ENCODE results near the gene TOX2.
A peak's percentile ranks its signal among the peaks of the same experiment; 100 is the strongest.

The TOX2 gene

DNA sequence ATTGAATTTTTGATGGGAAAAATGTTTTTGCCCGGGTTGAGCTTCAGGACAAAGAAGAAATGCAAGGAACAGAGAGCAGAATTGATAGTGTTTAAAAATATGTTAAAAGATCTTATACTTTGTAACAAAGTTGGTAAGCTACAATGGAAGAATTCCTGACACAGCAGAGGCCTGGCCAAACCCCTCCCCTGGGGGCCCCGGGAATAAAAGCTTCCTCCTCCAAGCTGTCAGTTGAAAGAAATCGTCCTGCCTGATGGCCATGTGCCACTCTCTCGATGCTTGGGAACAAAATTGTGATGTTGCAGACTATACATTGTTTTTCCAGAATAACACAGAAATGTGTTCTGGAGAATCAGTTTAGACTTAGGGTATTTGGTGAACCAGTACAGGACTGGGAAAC, 14.2 kb upstream of the TOX2 start:
- H3K4me3 ChIP-seq (ENCODE audit: low read depth in 1 of 5, low read length in 5 of 5), result no peak overlapping the region
- H3K4me1 ChIP-seq (ENCODE audit: control insufficient read depth in 5 of 5, insufficient read depth in 5 of 5, low read length in 5 of 5), result peaks cover 4 to 16% (median 15%) of the 10 kb centered on the region in 5 donors
- peak overlapping the region; percentile 63 for H3K27ac ChIP-seq (ENCODE audit: low read depth, low read length)
- H3K9me3 ChIP-seq (ENCODE audit: control insufficient read depth in 5 of 5, low read length in 5 of 5), result peaks cover 0 to 9% (median 8%) of the 10 kb centered on the region in 5 donors
- H3K27me3 ChIP-seq (ENCODE audit: control insufficient read depth in 5 of 5, insufficient read depth in 4 of 5, low read length in 5 of 5), result no peaks in the 10 kb centered on the region
- H3K9ac ChIP-seq (ENCODE audit: low read length in 5 of 5), result no peak overlapping the region
- no peaks in the 10 kb centered on the region for H3K36me3 ChIP-seq (ENCODE audit: control insufficient read depth in 5 of 5, insufficient read depth in 5 of 5, low read length in 5 of 5)

DNA sequence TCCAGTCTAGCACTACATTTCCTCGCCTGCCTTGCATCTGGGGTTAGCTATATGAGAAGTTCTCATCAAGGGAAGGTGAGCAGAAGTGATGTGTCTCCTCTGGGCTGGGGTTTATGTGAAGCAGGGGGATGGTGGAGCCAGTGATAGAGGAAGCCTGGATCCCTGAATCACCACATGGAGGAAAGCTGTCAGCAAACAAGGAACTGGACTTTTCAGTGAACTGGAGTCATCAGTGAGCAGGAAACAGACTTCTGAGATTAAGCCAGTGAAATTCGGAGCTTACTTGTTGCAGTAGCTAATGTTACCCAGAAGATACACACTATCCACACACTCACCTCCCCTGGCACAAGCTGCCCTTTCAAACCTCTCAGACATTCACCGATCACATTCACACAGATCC, 13.4 kb upstream of the TOX2 start:
- Histone ChIP-seq H3K36me3 (ENCODE audit: control insufficient read depth in 5 of 5, insufficient read depth in 5 of 5, low read length in 5 of 5) (no peaks in the 10 kb centered on the region), H3K9me3 (ENCODE audit: control insufficient read depth in 5 of 5, low read length in 5 of 5) (peaks cover 0 to 9% (median 8%) of the 10 kb centered on the region in 5 donors), H3K4me3 (ENCODE audit: low read depth in 1 of 5, low read length in 5 of 5) (no peak overlapping the region), H3K27me3 (ENCODE audit: control insufficient read depth in 5 of 5, insufficient read depth in 4 of 5, low read length in 5 of 5) (no peaks in the 10 kb centered on the region), H3K9ac (ENCODE audit: low read length in 5 of 5) (no peak overlapping the region), H3K4me1 (ENCODE audit: control insufficient read depth in 5 of 5, insufficient read depth in 5 of 5, low read length in 5 of 5) (peaks cover 4 to 16% (median 15%) of the 10 kb centered on the region in 5 donors), H3K27ac (ENCODE audit: low read depth, low read length) (no peak overlapping the region)

DNA sequence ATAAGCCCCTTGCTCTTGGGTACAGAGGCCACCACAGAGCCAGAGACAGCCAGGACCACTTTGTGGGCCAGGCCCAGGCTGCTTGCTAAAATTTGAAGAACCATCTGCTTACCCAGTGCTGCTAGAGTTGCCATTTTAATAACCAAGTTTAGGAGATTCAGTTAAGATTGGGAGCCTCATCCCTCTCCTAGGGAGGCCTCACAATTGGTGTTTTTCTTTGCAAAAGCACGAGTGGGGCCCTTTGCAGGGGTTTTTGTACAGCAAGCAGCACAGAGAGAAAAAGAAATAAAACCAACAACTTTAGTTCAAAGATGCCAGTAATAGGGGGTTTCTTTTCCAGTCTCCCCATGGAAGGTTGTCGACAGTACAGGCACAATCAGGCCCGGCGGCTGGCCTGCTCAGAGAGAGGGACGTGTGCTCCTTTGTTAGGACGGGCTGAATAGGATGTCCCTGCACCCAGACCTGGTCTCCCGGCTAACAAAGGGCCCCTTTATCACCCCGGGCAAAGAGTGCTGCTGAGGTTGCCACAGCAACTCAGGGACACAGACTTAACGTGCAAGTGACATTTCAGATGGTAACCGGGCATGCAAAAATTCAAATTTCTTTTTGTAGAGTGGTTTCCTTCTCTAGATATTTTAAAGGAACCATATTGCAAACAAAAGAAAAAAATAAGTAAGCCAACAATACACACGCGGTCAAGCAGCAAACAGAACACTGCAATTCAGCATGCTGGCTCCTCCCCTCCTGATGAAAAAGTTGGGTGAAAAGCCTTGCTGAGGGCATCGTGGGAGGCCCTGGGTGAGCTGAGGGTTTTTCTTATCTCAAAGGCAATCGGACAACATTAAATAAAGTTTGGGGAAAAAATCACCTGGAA, 10.5 kb upstream of the TOX2 start:
- Histone ChIP-seq H3K27me3 (ENCODE audit: control insufficient read depth in 5 of 5, insufficient read depth in 4 of 5, low read length in 5 of 5) (no peaks in the 10 kb centered on the region), H3K9me3 (ENCODE audit: control insufficient read depth in 5 of 5, low read length in 5 of 5) (peaks cover 0 to 22% (median 14%) of the 10 kb centered on the region in 5 donors), H3K27ac (ENCODE audit: low read depth, low read length) (no peak overlapping the region), H3K4me3 (ENCODE audit: low read depth in 1 of 5, low read length in 5 of 5) (no peak overlapping the region), H3K9ac (ENCODE audit: low read length in 5 of 5) (no peak overlapping the region), H3K36me3 (ENCODE audit: control insufficient read depth in 5 of 5, insufficient read depth in 5 of 5, low read length in 5 of 5) (no peaks in the 10 kb centered on the region), H3K4me1 (ENCODE audit: control insufficient read depth in 5 of 5, insufficient read depth in 5 of 5, low read length in 5 of 5) (peaks cover 4 to 16% (median 14%) of the 10 kb centered on the region in 5 donors)

DNA sequence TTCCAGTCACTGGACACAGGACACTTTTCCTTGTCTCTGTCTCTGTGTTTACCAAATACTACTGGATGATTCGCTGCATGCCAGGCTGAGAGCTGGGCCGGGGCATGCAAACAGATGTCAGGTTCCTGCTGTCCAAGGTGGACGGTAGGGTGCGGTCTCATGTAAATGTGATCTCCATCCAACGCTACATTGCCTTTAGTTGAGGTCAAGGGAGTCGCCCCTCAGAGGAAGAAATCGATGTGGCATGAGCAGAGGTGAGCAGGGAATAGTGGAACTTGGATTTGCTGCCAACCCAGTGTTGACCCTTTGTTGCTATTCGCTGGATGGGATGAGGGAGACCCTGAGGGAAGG, 9.8 kb upstream of the TOX2 start:
- no peak overlapping the region for H3K27ac ChIP-seq (ENCODE audit: low read depth, low read length)
- H3K9ac ChIP-seq (ENCODE audit: low read length in 5 of 5), result no peak overlapping the region
- H3K4me1 ChIP-seq (ENCODE audit: control insufficient read depth in 5 of 5, insufficient read depth in 5 of 5, low read length in 5 of 5), result peaks cover 3 to 10% (median 8%) of the 10 kb centered on the region in 5 donors
- no peaks in the 10 kb centered on the region for H3K27me3 ChIP-seq (ENCODE audit: control insufficient read depth in 5 of 5, insufficient read depth in 4 of 5, low read length in 5 of 5)
- peaks cover 0 to 22% (median 14%) of the 10 kb centered on the region in 5 donors for H3K9me3 ChIP-seq (ENCODE audit: control insufficient read depth in 5 of 5, low read length in 5 of 5)
- H3K36me3 ChIP-seq (ENCODE audit: control insufficient read depth in 5 of 5, insufficient read depth in 5 of 5, low read length in 5 of 5), result no peaks in the 10 kb centered on the region
- H3K4me3 ChIP-seq (ENCODE audit: low read depth in 1 of 5, low read length in 5 of 5), result no peak overlapping the region

DNA sequence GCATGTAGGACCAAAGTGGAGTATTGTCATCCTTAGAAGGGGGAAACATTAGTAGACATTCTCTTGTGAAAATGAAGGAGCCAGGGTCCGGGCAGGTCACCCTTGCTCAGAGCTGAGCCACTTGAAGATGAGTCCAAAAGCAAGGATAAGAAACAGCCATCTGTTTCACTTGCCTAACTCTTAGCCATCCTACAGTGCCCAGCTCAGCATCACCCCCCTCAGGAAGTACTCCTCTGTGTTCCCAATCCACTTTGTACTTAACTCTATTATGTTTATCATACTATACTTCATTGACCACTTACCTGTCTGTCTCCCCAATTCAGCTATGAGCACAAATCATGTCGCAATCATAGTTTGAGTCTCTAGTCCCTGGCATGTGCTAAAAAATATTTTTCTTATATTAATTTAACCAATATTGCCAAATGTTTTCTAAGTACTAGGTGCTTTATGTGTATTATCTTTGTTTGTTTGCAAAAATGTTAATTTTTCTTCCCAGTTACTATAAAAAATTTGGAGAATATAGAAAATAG, 8.1 kb upstream of the TOX2 start:
- peaks cover 0 to 15% (median 8%) of the 10 kb centered on the region in 5 donors for H3K9me3 ChIP-seq (ENCODE audit: control insufficient read depth in 5 of 5, low read length in 5 of 5)

GRCh38 chr20:43909211-43909610, 5.4 kb upstream of the TOX2 start:
- Histone ChIP-seq H3K9ac (ENCODE audit: low read length in 5 of 5) (no peak overlapping the region), H3K27ac (ENCODE audit: low read depth, low read length) (no peak overlapping the region), H3K9me3 (ENCODE audit: control insufficient read depth in 5 of 5, low read length in 5 of 5) (peaks cover 0 to 29% (median 20%) of the 10 kb centered on the region in 5 donors), H3K4me1 (ENCODE audit: control insufficient read depth in 5 of 5, insufficient read depth in 5 of 5, low read length in 5 of 5) (peaks cover 0 to 2% (median under 1%) of the 10 kb centered on the region in 5 donors), H3K36me3 (ENCODE audit: control insufficient read depth in 5 of 5, insufficient read depth in 5 of 5, low read length in 5 of 5) (no peaks in the 10 kb centered on the region), H3K4me3 (ENCODE audit: low read depth in 1 of 5, low read length in 5 of 5) (no peak overlapping the region), H3K27me3 (ENCODE audit: control insufficient read depth in 5 of 5, insufficient read depth in 4 of 5, low read length in 5 of 5) (peaks cover 0 to 6% (median 0%) of the 10 kb centered on the region in 5 donors)

More for the DNA sequence above, 8.1 kb upstream of the TOX2 start:
- H3K36me3 ChIP-seq (ENCODE audit: control insufficient read depth in 5 of 5, insufficient read depth in 5 of 5, low read length in 5 of 5), result no peaks in the 10 kb centered on the region
- no peak overlapping the region for H3K9ac ChIP-seq (ENCODE audit: low read length in 5 of 5)
- no peaks in the 10 kb centered on the region for H3K27me3 ChIP-seq (ENCODE audit: control insufficient read depth in 5 of 5, insufficient read depth in 4 of 5, low read length in 5 of 5)
- H3K4me1 ChIP-seq (ENCODE audit: control insufficient read depth in 5 of 5, insufficient read depth in 5 of 5, low read length in 5 of 5), result no peaks in the 10 kb centered on the region
- no peak overlapping the region for H3K27ac ChIP-seq (ENCODE audit: low read depth, low read length)
- H3K4me3 ChIP-seq (ENCODE audit: low read depth in 1 of 5, low read length in 5 of 5), result no peak overlapping the region

DNA sequence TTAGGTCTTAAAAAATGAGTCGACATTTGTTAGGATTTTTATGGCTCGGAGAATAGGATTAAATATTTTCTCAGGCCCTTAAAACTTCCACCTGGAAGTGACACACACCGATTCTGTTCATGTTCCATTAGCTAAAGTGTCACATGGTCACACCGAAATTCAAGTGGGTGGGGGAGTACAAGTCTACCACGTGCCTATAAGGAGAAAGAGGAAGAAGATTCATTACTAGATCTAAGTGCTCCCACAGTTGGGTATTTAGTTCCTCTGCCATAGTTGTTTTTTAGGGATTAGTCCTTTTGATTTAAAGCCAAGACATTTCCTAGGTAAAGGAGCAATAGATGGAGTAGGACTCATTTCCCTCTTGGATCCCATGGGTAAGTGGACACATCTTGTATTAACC, 4.9 kb upstream of the TOX2 start:
- Histone ChIP-seq H3K36me3 (ENCODE audit: control insufficient read depth in 5 of 5, insufficient read depth in 5 of 5, low read length in 5 of 5) (no peaks in the 10 kb centered on the region), H3K9ac (ENCODE audit: low read length in 5 of 5) (no peak overlapping the region), H3K4me1 (ENCODE audit: control insufficient read depth in 5 of 5, insufficient read depth in 5 of 5, low read length in 5 of 5) (peaks cover 0 to 4% (median 3%) of the 10 kb centered on the region in 5 donors)

DNA sequence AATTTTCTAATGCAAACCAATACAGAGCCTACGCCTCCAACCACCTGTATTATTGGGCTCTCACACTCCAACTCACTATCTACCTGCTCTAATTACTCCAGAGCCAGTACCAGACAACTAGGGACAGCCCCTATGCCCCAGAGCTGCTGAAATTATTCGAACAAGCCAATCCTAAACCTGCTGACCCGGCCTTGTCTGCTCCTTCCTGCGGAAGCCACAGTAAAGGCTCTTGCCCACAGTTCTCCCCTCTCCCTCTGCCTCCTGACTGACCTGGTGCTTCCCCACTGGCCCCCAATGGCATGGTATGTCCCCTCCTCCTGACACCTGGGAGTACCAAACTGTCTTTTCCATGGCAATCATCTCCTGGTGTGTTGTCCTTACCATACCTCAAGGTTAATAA, 4.1 kb upstream of the TOX2 start:
- Histone ChIP-seq H3K9me3 (ENCODE audit: control insufficient read depth in 5 of 5, low read length in 5 of 5) (peaks cover 0 to 29% (median 20%) of the 10 kb centered on the region in 5 donors), H3K36me3 (ENCODE audit: control insufficient read depth in 5 of 5, insufficient read depth in 5 of 5, low read length in 5 of 5) (no peaks in the 10 kb centered on the region), H3K27me3 (ENCODE audit: control insufficient read depth in 5 of 5, insufficient read depth in 4 of 5, low read length in 5 of 5) (peaks cover 0 to 13% (median 6%) of the 10 kb centered on the region in 5 donors)

More for the DNA sequence above, 4.9 kb upstream of the TOX2 start:
- Histone ChIP-seq H3K4me3 (ENCODE audit: low read depth in 1 of 5, low read length in 5 of 5) (no peak overlapping the region), H3K27me3 (ENCODE audit: control insufficient read depth in 5 of 5, insufficient read depth in 4 of 5, low read length in 5 of 5) (peaks cover 0 to 6% (median 0%) of the 10 kb centered on the region in 5 donors), H3K27ac (ENCODE audit: low read depth, low read length) (no peak overlapping the region), H3K9me3 (ENCODE audit: control insufficient read depth in 5 of 5, low read length in 5 of 5) (peaks cover 0 to 29% (median 20%) of the 10 kb centered on the region in 5 donors)

DNA sequence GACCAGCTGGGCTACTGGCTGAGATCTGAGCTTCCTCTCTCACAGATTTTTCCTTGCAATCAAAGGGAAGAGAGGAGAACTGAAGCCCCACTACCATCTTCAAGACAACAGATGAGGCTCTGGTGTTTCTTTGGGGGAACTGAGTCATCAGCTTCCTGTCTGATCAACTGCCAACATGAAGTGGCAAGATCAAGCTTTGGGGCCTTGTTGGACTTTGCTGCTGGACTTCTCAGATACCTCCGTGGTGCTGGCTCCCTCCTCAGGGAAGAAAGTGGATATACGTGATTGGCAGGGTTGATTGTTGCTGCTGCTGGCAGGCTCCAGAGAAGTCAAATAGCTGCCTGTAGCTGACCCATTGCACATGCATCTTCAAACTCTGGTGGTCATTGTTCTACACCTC, 3.6 kb upstream of the TOX2 start:
- no peak overlapping the region for H3K9ac ChIP-seq (ENCODE audit: low read length in 5 of 5)
- H3K4me1 ChIP-seq (ENCODE audit: control insufficient read depth in 5 of 5, insufficient read depth in 5 of 5, low read length in 5 of 5), result peaks cover 0 to 16% (median 15%) of the 10 kb centered on the region in 5 donors
- peaks cover 0 to 29% (median 20%) of the 10 kb centered on the region in 5 donors for H3K9me3 ChIP-seq (ENCODE audit: control insufficient read depth in 5 of 5, low read length in 5 of 5)
- no peaks in the 10 kb centered on the region for H3K36me3 ChIP-seq (ENCODE audit: control insufficient read depth in 5 of 5, insufficient read depth in 5 of 5, low read length in 5 of 5)
- no peak overlapping the region for H3K27ac ChIP-seq (ENCODE audit: low read depth, low read length)
- H3K27me3 ChIP-seq (ENCODE audit: control insufficient read depth in 5 of 5, insufficient read depth in 4 of 5, low read length in 5 of 5), result peaks cover 0 to 17% (median 7%) of the 10 kb centered on the region in 5 donors
- H3K4me3 ChIP-seq (ENCODE audit: low read depth in 1 of 5, low read length in 5 of 5), result no peak overlapping the region

More for the DNA sequence above, 4.1 kb upstream of the TOX2 start:
- Histone ChIP-seq H3K4me3 (ENCODE audit: low read depth in 1 of 5, low read length in 5 of 5) (no peak overlapping the region), H3K9ac (ENCODE audit: low read length in 5 of 5) (no peak overlapping the region), H3K4me1 (ENCODE audit: control insufficient read depth in 5 of 5, insufficient read depth in 5 of 5, low read length in 5 of 5) (peaks cover 0 to 11% (median 10%) of the 10 kb centered on the region in 5 donors), H3K27ac (ENCODE audit: low read depth, low read length) (no peak overlapping the region)
